PC-9 (cell line): ENCODE measurements around the gene PTPDC1. TPM values are rescaled to one million over a fixed set of nuclear protein-coding genes. Genes with fewer than 3 reads are reported as not detected.

Experiments used
- BruUV-seq: library from RNA; stranded (reverse); fragments of 400-500 nt; replicated peaks from 2 replicates; lab custom pipeline; 2021; lab: Mats Ljungman, UMichigan
- CTCF ChIA-PET: fragments of 300-600 bp; sonication (Branson Sonifier 250); formaldehyde crosslinking; loops from one replicate; lab custom pipeline; 2022; ENCODE audit warnings: antibody characterized with exemption; lab: Charles Lee
- POLR2A ChIA-PET: fragments of 300-600 bp; sonication (Branson Sonifier 250); formaldehyde crosslinking; loops from one replicate; lab custom pipeline; 2022; ENCODE audit warnings: antibody characterized with exemption; ENCODE audit not compliant: unreplicated experiment; lab: Charles Lee
- DNase-seq, 2 experiments: peaks; one replicate each; pipeline versions ENCODE4 v3.0.0 to v3.0.0-alpha.2; 2015 to 2022; ENCODE audit warnings: mixed read lengths in 1 of 2
- H2AFZ ChIP-seq: fragments of 200-600 bp; sonication (generic); 2 replicates; pipeline ENCODE4 v1.8.1; 2017; ENCODE audit warnings: antibody characterized with exemption
- H3F3A ChIP-seq: fragments of 200-600 bp; sonication (generic); 2 replicates; pipeline ENCODE4 v1.8.1; 2017; ENCODE audit warnings: antibody characterized with exemption, mild to moderate bottlenecking, low read depth; ENCODE audit not compliant: insufficient read depth
- H3K27ac ChIP-seq: fragments of 200-600 bp; sonication (generic); 2 replicates; pipeline ENCODE4 v1.6.1; 2016; ENCODE audit warnings: mixed run types
- H3K27me3 ChIP-seq: fragments of 200-600 bp; sonication (generic); 2 replicates; pipeline ENCODE4 v1.6.1; 2016; ENCODE audit warnings: low read depth, mixed run types; ENCODE audit not compliant: insufficient read depth
- H3K36me3 ChIP-seq: fragments of 200-600 bp; sonication (generic); 2 replicates; pipeline ENCODE4 v1.6.1; 2016; ENCODE audit warnings: low read depth, mixed run types
- H3K4me1 ChIP-seq: fragments of 200-600 bp; sonication (generic); replicated peaks from 2 replicates; pipeline ENCODE4 v1.6.1; 2016; ENCODE audit warnings: mixed run types; ENCODE audit not compliant: insufficient read depth
- H3K4me2 ChIP-seq: fragments of 200-600 bp; sonication (generic); 2 replicates; pipeline ENCODE4 v1.6.1; 2017; ENCODE audit warnings: mixed run types
- H3K4me3 ChIP-seq: fragments of 200-600 bp; sonication (generic); 2 replicates; pipeline ENCODE4 v1.6.1; 2016; ENCODE audit warnings: mixed run types
- H3K79me2 ChIP-seq: fragments of 200-600 bp; sonication (generic); 2 replicates; pipeline ENCODE4 v1.6.1; 2017; ENCODE audit warnings: low read depth, mixed run types
- H3K9me2 ChIP-seq: fragments of 200-600 bp; sonication (generic); 2 replicates; pipeline ENCODE4 v1.8.1; 2017; ENCODE audit warnings: mild to moderate bottlenecking; ENCODE audit not compliant: insufficient read depth
- H3K9me3 ChIP-seq: fragments of 200-600 bp; sonication (generic); 2 replicates; pipeline ENCODE4 v1.8.1; 2016; ENCODE audit warnings: low read depth; ENCODE audit not compliant: insufficient read depth
- H4K20me1 ChIP-seq: fragments of 200-600 bp; sonication (generic); 2 replicates; pipeline ENCODE4 v1.8.1; 2017; ENCODE audit not compliant: insufficient read depth
- EZH2 ChIP-seq: fragments of 200-600 bp; sonication (generic); IDR thresholded peaks from 2 replicates; pipeline ENCODE4 v1.8.0; 2017; ENCODE audit warnings: antibody characterized with exemption, low read depth
- intact Hi-C: fragments of 100-400 bp; cut with micrococcal nuclease; formaldehyde crosslinking; loops from one replicate; pipeline ENCODE4 v1.10.0; 2022; ENCODE audit not compliant: unreplicated experiment
- total RNA-seq: library from RNA; stranded (reverse); gene quantifications from 2 replicates; pipeline ENCODE4 v1.2.3, GENCODE V29; 2021
- TF ChIP-seq, protein P1 (sequence below): fragments of 200-600 bp; sonication (generic); conservative IDR thresholded peaks from 2 replicates; pipeline ENCODE4 v1.6.1; 2017; ENCODE audit warnings: mixed run types, antibody characterized with exemption, mild to moderate bottlenecking, moderate library complexity

PTPDC1 gene
- total RNA-seq, 1 experiment from 2014 or later, result 7.4 TPM

DNA sequence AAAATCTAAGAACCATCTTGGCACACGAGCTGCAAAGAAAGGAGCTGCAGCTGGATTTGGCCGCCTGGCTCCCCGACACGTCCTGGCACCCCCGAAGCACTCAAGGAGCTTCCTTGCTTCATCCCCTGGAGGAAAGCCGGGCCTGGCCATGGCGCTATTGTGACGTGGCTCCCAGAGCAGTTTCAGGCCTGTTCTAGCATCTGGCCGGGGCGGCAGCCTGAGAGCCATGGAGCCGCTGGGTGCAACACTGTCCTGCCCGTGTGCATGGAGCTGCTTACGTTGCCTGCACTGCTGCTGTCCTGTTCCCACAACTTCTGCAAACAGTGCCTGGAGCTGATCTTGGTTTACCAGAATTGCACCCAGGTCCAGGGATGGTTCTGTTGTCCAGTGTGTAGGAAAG, 63.5 kb downstream of the PTPDC1 start:
- Histone ChIP-seq H2AFZ (no peak overlapping the region), H3K79me2 (no peaks in the 10 kb centered on the region), H3K9me2 (no peaks in the 10 kb centered on the region), H3K9me3 (no peaks in the 10 kb centered on the region), H3K4me3 (no peak overlapping the region), H3K36me3 (no peaks in the 10 kb centered on the region), H3K4me1 (no peaks in the 10 kb centered on the region), H3K27ac (no peak overlapping the region), H3F3A (no peaks in the 10 kb centered on the region), H3K27me3 (no peaks in the 10 kb centered on the region), H4K20me1 (no peaks in the 10 kb centered on the region), H3K4me2 (no peak overlapping the region)
- BruUV-seq, result no TSS peak
- ChIA-PET POLR2A (interaction anchor here (0.5 kb wide), 1 partner anchor 111 kb away, joined by 4 read pairs; the partner anchor contains the start of gene ZNF169), CTCF (no interaction called here)
- DNase-seq, result no peak
- intact Hi-C loops, result no loop called here
- no peak for TF ChIP-seq EZH2
- TF ChIP-seq, protein P1, sequence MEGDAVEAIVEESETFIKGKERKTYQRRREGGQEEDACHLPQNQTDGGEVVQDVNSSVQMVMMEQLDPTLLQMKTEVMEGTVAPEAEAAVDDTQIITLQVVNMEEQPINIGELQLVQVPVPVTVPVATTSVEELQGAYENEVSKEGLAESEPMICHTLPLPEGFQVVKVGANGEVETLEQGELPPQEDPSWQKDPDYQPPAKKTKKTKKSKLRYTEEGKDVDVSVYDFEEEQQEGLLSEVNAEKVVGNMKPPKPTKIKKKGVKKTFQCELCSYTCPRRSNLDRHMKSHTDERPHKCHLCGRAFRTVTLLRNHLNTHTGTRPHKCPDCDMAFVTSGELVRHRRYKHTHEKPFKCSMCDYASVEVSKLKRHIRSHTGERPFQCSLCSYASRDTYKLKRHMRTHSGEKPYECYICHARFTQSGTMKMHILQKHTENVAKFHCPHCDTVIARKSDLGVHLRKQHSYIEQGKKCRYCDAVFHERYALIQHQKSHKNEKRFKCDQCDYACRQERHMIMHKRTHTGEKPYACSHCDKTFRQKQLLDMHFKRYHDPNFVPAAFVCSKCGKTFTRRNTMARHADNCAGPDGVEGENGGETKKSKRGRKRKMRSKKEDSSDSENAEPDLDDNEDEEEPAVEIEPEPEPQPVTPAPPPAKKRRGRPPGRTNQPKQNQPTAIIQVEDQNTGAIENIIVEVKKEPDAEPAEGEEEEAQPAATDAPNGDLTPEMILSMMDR, result no peak

DNA sequence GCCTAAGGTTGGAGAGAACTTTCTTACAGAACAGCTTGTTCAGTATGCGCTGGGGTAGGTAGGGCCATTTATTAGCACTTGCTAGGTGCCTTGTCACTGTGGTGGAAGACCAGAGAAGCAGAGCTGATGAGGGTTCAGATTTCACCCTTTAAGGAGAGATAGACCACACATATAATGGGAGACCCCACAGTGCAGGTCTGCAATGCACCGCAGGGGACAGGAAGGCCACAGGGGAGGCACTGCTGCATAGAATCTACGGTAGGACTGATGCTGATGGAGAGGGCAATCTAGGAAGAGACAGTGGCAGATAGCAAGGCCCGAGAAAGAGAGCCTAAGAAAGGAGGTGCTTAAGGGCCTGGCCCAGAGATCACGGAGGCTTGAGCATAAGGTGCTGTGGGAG, 64.2 kb downstream of the PTPDC1 start:
- ChIA-PET CTCF (no interaction called here), POLR2A (interaction anchor here (0.5 kb wide), 1 partner anchor 111 kb away, joined by 4 read pairs; the partner anchor contains the start of gene ZNF169)
- Histone ChIP-seq H3K27ac (no peak overlapping the region), H3F3A (no peaks in the 10 kb centered on the region), H4K20me1 (no peaks in the 10 kb centered on the region), H3K4me2 (no peak overlapping the region), H3K79me2 (no peaks in the 10 kb centered on the region), H3K4me3 (no peak overlapping the region), H3K36me3 (no peaks in the 10 kb centered on the region), H3K9me2 (no peaks in the 10 kb centered on the region), H2AFZ (no peak overlapping the region), H3K9me3 (no peaks in the 10 kb centered on the region), H3K27me3 (no peaks in the 10 kb centered on the region), H3K4me1 (no peaks in the 10 kb centered on the region)
- intact Hi-C loops, result no loop called here
- no peak for DNase-seq
- no TSS peak for BruUV-seq
- TF ChIP-seq, protein P1, result no peak
- no peak for TF ChIP-seq EZH2

DNA sequence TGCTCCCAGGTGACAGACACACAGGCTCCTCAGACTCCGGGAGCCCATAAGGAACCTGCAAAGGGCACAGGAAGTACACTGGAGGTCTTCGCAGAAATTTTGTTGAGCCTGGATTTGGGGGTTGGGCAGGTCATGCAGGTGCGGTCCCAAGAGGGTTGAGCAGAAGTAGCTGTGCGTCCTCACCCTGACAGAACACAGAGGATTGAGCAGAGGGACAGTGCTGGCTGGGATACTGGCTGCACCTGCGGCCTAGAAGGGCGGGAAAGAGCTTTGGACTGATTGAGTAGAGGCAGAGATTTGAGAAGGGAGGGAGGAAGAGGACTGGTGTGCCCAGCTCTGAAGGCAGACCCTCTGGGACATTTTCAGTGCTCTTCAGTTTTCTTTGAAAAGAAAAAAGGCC, 65.4 kb downstream of the PTPDC1 start:
- ChIA-PET POLR2A (no interaction called here), CTCF (no interaction called here)
- H3K36me3 ChIP-seq, result no peaks in the 10 kb centered on the region
- no peaks in the 10 kb centered on the region for H3K27me3 ChIP-seq
- H3K27ac ChIP-seq, result no peak overlapping the region
- no peaks in the 10 kb centered on the region for H3K4me1 ChIP-seq
- no peaks in the 10 kb centered on the region for H3K9me3 ChIP-seq
- intact Hi-C loops, result no loop called here
- no peak overlapping the region for H3K4me3 ChIP-seq
- H3K79me2 ChIP-seq, result no peaks in the 10 kb centered on the region
- no peak overlapping the region for H3K4me2 ChIP-seq
- no peak for TF ChIP-seq EZH2
- TF ChIP-seq, protein P1, result no peak
- no peaks in the 10 kb centered on the region for H4K20me1 ChIP-seq
- no peak overlapping the region for H2AFZ ChIP-seq
- H3F3A ChIP-seq, result no peaks in the 10 kb centered on the region
- no TSS peak for BruUV-seq
- H3K9me2 ChIP-seq, result no peaks in the 10 kb centered on the region
- DNase-seq, result no peak
